ENCODE results near the gene MBOAT1.

The MBOAT1 gene

DNA sequence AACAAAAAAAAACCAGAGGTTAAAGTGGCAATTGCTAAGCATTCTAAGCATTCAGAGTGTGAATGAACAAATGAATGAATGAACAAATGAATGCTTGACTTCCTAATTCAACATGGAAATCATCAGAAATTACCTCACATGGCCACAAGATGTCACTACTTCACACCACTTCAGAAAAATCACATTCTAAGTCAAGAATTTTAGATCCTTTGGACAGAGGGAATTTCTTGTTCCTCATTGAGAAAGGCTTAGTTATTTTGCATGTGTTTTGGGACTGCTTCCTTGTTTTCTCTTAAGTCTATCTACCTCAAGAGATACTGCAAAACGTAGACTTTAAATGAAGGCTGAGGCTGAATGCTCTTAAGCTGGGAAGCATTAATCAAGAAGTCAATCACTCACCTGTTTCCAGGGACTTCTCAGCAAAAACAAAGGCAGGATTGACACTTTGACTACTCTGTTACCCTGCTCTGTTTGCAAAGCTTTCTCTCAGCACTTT, 120.2 kb downstream of the MBOAT1 start:
- DNase-seq = no peak

DNA sequence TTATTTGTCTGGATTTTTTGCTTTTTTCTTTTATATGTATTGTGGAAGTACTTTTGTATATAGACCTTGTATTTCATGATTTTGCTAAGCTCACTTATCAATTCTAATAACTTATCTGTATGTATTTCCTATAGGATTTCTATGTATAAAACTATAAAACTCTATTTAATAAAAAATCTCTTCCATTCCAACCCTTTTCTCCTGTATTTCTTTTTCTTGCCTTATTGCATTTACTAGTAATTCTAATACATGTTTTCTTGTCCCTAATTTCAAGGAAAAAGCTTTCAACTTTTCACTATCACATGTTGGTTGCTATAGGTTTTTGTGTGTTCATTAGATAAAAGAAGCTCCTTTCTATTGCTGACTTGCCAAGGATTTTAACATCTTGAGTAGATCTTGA, 125.3 kb downstream of the MBOAT1 start:
- no peak for DNase-seq

DNA sequence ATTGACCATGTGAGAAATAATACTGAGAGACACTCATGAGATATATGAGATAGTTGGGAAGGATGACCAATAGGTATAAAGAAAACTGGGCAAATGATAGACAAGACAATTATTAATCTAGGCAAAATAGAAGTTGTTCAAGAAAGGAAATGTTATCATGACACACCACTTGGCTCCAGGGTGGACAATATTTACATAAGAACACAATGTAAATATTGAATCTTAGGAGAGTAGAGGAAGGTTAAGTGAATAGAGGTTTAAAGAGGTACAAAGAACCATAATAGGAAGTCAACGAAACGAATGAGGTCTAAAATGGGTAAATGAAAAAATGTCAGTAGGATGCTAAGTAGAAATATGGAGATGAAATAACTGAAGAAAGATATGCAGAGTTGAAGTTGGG, 126.5 kb downstream of the MBOAT1 start:
- no peak for DNase-seq

DNA sequence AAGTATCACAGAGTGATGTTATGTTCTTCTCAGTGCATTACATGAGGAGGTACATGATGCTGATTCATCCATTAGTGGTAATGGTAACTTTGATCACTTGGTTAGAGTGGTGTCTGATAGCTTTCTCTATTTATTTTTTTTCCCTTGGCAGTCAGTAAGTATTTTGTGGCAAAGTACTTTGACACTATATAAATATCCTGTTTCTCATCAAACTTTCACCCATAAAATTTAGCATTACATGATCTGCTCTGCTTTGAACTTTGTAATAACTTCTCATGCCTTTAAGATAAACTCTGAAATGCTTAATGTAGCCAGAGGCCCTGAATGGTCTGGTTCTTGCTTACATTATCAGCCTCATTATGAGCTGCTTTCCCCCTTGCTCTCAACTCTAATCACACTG, 127.9 kb downstream of the MBOAT1 start:
- no peak for DNase-seq

DNA sequence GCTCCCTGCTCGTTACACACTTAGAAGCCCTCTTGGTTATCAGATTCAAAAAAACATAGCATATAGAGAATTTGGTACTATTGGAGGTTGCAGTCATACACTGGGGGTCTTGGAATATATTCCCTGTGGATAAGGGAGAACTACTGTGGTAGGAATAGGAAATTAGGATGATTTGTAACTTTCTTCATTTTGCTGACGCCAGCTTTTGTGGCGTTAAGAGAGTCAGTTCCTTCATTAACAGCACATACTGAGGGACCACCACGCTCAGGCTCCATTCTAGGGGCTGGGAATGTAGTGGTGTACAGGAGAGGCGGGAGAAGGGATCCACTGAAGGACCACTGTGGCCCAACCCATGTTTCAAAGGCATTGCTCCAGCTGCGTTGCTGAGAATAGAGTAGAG, 140.3 kb downstream of the MBOAT1 start:
- no peak for DNase-seq

DNA sequence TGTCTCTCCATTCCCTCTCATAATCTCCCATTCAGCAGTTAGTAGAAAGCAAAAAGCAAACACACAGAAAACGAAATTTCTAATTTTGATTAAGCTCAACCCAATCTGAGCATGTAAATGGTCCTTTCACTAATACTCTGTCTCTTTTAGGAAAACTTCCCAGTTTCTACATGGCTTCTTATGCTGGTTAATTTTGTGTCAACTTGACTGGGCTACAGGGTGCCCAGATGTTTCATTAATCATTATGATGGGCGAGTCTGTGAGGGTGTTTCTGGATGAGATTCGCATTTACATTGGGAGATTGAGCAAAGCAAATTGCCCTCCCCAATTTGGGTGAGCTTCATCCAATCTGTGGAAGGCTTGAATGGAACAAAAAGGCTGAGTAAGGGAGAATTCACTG, 142.2 kb downstream of the MBOAT1 start:
- no peak for DNase-seq

DNA sequence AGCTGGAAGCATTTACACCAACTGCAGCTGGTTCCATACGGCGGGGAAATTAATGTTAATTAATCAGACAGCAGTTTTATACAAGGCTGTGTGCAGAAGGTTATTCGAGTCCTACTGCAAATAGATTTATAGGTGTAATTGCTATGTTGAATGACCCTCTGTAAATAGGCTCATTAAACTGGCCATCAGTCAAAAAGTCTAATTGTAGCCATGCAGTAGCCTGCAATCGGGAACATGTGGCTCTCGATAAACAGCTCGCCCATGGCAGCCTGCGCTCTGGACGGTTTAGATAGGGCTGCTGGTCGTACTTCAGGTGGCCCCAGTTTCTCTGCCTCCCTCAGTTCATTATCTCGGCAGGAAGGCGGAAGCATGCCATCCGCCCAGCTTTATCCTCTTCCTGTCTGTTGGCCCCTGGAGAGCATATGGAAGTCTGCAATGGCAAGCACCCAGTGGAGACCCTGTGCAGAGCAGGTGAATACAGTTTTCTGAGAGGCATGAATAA, 143.2 kb downstream of the MBOAT1 start:
- DNase-seq = no peak

DNA sequence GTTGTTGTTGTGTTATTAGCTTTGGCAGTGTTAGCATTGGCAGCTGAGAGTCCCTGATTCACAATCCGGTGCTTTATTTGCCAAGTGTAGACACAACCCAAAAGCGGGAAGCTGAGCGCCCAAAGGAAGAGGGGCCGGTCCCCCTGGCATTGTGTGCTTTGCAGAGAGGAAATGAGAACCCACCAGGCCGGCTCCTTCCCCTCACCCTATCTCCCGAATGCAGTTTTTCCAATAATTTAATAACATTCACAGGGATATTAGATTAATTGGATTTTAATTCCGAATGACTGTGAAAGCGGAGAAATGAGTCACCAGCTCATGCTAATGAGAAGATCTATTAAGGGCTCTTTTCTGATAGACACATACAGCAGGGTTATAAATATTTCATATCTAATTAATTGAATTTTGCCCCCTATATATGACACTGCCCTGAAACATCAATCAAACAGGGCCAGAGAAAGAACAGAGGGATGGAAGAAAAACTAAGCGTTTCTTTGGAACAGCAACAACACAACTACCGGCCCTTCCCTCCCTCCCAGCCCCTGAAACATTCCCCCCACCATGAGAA, 143.8 kb downstream of the MBOAT1 start:
- no peak for DNase-seq

DNA sequence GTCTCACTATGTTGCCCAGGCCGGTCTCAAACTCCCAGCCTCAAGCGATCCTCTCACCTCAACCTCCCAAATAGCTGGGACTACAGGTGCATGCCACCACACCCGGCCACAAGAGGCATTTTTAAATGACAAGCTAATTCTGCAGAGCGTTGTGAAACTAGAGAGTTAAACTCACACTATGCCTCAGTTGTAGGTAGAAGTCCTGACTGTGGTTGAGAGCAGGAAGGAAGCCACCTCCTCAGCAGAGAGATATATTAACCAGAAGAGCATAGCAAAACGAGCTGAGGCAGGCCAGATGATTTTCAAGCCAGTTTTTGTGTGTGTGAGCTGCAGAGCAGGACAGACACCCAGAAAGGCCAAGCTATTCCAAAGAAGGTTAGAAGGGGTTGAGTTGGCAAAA, 150.3 kb downstream of the MBOAT1 start:
- no peak for DNase-seq

DNA sequence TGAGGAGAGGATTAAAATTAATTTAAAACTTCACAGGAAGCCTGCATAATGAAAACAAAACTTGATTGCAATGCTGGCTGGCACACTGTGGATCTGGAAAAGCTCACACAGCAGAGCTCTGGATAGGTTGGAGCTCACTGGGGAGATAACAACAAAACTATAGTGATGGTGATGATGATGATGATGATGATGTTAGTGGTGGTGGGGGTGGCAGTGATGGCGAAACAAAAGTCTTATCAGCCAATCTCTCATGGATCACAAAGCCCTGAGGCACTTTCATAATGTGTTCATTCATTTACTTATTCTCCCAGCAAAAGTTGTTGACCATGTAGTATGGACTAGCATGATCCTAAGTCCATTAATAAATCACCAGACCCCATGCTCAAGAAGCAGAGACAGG, 152.0 kb downstream of the MBOAT1 start:
- no peak for DNase-seq

DNA sequence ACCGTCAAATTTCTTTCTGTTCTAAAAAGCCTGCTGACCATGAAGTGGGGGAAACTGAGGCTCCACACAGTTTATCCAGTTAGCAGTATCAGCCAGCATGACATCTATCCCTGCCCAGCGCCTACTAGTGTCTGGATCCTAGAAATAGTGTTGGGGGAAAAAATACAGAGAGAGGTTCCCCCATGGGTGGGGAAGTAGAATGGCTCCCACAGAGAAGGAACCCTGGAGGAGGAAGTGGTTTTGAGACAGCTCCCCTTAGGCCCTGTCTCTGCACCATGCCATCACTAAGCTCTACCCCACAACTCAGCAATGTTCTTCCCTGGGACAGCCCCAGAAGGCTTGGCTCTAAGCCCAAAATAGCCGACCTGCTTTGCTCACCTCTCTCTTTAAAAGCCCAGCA, 153.4 kb downstream of the MBOAT1 start:
- no peak for DNase-seq

DNA sequence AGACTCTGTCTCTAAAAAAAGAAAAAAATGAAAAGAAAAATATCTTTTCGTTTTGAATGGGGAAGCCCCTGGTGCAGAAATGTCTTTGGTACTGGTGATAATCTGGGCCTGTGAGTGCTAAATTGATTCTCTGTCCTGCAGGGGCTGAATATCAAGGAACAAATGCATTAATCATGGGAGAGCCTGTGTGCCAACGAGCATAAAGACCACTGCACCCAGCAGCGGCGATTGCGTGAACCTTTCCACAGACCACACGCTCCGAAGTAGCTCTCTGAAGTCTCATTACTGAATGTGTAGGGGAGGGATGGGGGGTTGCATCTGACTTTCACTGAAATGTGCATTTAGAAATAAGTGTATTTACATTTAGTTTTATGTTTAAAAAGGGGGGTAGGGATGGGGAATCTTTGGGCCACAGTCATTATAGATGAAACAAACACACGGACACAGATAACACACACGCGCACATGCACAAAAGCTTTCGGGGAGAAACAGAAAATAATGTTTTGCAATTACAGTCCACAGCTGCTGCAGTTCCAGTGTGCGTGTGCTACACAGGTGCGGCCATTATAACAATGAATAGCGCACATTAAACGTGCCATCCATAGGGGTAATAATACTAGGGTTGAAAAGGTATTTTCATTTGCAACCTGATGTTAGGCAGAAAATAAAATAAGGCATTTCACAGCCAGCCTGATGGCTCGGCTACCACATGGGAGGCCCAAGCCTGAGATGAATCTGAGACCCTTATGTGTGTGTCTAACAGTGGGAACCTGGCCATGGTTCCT, 154.0 kb downstream of the MBOAT1 start:
- DNase-seq = no peak

DNA sequence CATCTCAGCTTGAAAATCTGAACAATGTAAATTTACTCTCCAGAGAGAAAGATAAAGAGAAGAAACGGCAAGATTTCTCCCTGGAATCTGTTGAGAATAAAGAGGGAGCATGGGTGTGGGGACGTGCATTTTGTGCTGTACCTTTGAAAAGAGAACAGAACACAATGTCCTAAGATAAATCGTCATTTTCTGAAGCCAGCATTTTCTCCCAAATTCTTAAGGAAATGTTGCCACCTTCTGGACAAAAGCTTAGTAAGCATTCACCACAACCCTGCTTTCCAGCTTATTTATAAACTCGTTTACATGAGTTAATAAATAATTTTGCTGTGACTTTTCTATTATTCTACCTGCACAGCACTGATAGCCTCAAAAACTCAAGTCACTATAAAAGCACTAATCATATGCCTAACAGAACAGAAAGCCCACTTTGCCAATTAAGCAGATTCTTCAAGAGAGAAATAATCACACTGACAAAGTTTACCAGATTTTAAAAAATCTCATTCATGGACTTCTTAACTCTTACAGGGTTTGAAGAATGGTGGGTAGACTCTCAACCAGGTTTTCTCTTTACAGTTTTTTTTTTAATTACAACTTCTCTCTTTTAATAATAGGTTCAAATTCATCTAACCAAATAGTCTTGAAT, 155.8 kb downstream of the MBOAT1 start:
- no peak for DNase-seq

DNA sequence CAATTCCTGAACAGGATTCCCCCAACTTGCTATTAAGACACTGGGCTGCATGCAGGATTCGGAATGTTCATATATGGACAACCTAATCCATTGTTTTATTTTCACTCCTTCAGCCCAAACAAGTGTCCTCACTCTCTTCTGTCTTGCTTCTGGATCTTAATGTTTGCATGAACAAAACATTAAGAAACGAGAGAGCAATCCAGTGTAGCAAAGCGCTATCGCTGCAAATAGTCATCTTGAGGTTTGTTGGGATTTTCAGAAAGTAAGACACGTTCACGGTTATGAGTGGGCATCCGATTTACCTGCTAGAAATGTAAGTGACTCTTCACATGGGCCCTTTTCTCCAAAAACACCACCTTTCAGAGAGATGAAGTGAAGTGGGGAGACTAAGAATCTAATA, 156.4 kb downstream of the MBOAT1 start:
- no peak for DNase-seq
